Measurements from ENCODE around the gene RNF181. TPM values are rescaled to one million over a fixed set of nuclear protein-coding genes. Genes with fewer than 3 reads are reported as not detected.

RNF181 gene
- total and polyA plus RNA-seq, 2 of the 13 experiments (the other 11 are each of a cell fraction or from before 2014, with no cell fraction given), result 224 to 578 TPM

GRCh38 chr2:85577386-85578242, 17.9 kb upstream of the RNF181 start, which contains the start of gene VAMP8 (continued):
- peak; percentile 37 to 67; a peak in 2 of 4 replicates for TF ChIP-seq HMGXB4 (CRISPR knock-in tag; IDR thresholded peaks at IDR 0.05; ENCODE audit: borderline replicate concordance in 1 of 2, low read depth in 1 of 2)
- no peak for TF ChIP-seq ZFY (CRISPR knock-in tag; IDR thresholded peaks at IDR 0.05)
- no peak for TF ChIP-seq HIVEP1 (CRISPR knock-in tag; IDR thresholded peaks at IDR 0.05)
- no peak for TF ChIP-seq ZNF33A (CRISPR knock-in tag; IDR thresholded peaks at IDR 0.05; ENCODE audit: borderline replicate concordance)
- peak; percentile 42 for TF ChIP-seq NR2C2 (CRISPR knock-in tag; IDR thresholded peaks at IDR 0.05; ENCODE audit: borderline replicate concordance)
- peak; percentile 52; the same call in 1 of the 2 replicates for TF ChIP-seq ZNF547 (CRISPR knock-in tag; IDR thresholded peaks at IDR 0.05)
- TF ChIP-seq ZNF234 (CRISPR knock-in tag; conservative IDR thresholded peaks at IDR 0.05), result no peak
- no peak for TF ChIP-seq ZNF431 (CRISPR knock-in tag; IDR thresholded peaks at IDR 0.05; ENCODE audit: borderline replicate concordance, low read depth)
- TF ChIP-seq ZNF225 (CRISPR knock-in tag; IDR thresholded peaks at IDR 0.05), result 0 out of 2 replicates have a peak, but pooled peaks have one; percentile 11
- TF ChIP-seq CBX2 (IDR thresholded peaks at IDR 0.05; ENCODE audit: low read depth, low read length), result no peak
- TF ChIP-seq CBX2 (CRISPR knock-in tag; IDR thresholded peaks at IDR 0.05; ENCODE audit: low read depth), result no peak
- peak; percentile 64; the same call in 1 of the 2 replicates for TF ChIP-seq ZNF839 (CRISPR knock-in tag; IDR thresholded peaks at IDR 0.05; ENCODE audit: borderline replicate concordance)
- TF ChIP-seq TCF7 (IDR thresholded peaks at IDR 0.05; ENCODE audit: low read depth), result no peak
- no peak for TF ChIP-seq TIGD3 (CRISPR knock-in tag; IDR thresholded peaks at IDR 0.05; ENCODE audit: borderline replicate concordance)
- TF ChIP-seq NR3C1 (CRISPR knock-in tag; IDR thresholded peaks at IDR 0.05), result no peak
- TF ChIP-seq ZNF17 (CRISPR knock-in tag; IDR thresholded peaks at IDR 0.05), result no peak
- TF ChIP-seq ZSCAN25 (CRISPR knock-in tag; IDR thresholded peaks at IDR 0.05), result no peak
- TF ChIP-seq ZNF276 (CRISPR knock-in tag; IDR thresholded peaks at IDR 0.05; ENCODE audit: low read depth), result no peak
- TF ChIP-seq ZNF780A (CRISPR knock-in tag; IDR thresholded peaks at IDR 0.05), result no peak
- TF ChIP-seq ZKSCAN1 (IDR thresholded peaks at IDR 0.05; ENCODE audit: low read length), result no peak
- no peak for TF ChIP-seq ZNF740 (CRISPR knock-in tag; IDR thresholded peaks at IDR 0.05)
- TF ChIP-seq GATA4 (IDR thresholded peaks at IDR 0.05; ENCODE audit: borderline replicate concordance, low read depth), result no peak
- TF ChIP-seq NR2F6 (IDR thresholded peaks at IDR 0.05), result no peak; the same call in 1 of the 2 replicates
- no peak for TF ChIP-seq NR2F6 (CRISPR knock-in tag; IDR thresholded peaks at IDR 0.05)
- peak; percentile 46; the same call in 1 of the 2 replicates for TF ChIP-seq CCDC6 (CRISPR knock-in tag; IDR thresholded peaks at IDR 0.05)
- TF ChIP-seq ONECUT2 (CRISPR knock-in tag; IDR thresholded peaks at IDR 0.05), result no peak
